ENCODE data around the gene NLGN1.

Gene NLGN1

GRCh38 chr3:173992416-173992815 lies 594.9 kb downstream of the NLGN1 start:
- no peak for DNase-seq (ENCODE audit: low read depth)

- DNase-seq (ENCODE audit: low read depth): peak; percentile 76
Observed at GRCh38 chr3:173993299-173993698, 595.8 kb downstream of the NLGN1 start.

DNA sequence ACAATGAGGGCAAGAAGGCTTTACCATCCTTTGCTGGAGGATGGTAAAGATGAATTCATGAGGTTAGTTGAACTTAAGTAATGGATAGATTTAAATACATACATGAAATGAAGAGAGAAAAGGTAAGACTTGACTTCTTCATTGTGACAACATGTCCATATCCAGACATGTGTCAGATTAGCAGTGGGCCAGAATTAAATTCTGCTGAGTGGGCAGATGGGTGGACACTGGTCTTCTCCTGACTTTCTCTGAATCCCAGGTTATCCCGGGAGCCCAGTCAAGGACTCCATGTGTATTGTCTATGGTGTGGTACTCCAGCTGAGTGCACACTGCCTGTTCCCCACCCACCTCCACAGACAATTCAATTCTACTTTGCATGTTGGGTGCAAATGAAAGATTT lies 603.1 kb downstream of the NLGN1 start:
- no peak for DNase-seq (ENCODE audit: low read depth)

GRCh38 chr3:174002543-174002942 lies 605.0 kb downstream of the NLGN1 start:
- no peak for DNase-seq (ENCODE audit: low read depth)

GRCh38 chr3:174010907-174011306 lies 613.4 kb downstream of the NLGN1 start:
- no peak for DNase-seq (ENCODE audit: low read depth)

GRCh38 chr3:174016186-174016585 lies 618.6 kb downstream of the NLGN1 start:
- DNase-seq (ENCODE audit: low read depth): peak; percentile 48

DNA sequence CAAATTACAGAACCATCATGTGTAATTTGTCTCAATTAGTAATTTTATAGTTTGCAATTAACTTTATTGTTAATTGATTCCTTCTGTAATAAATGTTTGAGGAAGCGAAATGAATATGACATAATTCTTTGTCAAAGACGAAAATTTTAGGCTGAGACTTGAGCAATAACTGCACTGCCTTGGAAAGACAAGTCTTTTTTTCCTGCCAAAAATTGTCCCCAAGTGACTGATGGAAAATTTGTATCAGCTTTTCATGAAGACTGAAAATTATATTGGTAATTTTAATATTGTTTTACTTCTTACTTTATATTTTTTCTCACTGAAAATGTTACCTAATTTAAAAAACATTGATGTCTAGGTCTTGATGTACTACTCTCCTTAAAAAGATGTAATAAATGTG lies 622.6 kb downstream of the NLGN1 start:
- DNase-seq (ENCODE audit: low read depth): no peak

DNA sequence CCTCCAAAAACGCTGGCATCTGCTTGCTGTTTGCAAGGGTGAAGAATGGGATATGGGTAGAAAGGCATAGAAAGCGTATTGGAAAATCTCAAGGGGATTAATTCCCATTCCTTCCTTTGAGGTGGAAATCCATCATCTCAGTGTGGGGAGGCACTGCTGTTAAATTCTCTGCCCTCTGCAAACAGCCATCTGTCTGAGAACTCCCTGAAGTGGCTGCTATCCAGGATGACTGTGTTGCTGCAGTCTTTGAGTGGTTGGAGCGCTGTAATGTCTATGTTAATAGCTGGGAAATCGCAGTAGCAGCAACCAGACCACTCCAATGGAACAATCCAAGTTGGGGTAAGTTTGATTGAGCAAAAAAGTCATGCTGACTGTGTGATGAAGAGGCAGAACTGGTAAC lies 625.9 kb downstream of the NLGN1 start:
- no peak for DNase-seq (ENCODE audit: low read depth)

DNA sequence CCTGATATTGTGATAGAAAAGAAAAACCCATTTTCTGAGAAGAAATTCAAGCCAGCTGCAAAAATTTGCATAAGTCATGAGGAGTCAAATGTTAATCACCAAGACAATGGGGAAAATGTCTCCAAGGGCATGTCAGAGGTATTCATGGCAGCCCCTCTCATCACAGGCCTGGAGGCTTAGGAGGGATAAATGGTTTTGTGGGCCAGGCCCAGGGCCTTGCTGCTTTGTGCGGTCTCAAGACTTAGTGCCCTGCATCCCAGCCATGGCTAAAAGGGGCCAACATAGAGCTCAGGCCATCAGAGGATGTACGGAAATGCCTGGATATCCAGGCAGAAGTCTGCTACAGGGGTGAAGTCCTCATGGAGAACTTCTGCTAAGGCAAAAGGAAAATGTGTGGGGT lies 631.1 kb downstream of the NLGN1 start:
- no peak for DNase-seq (ENCODE audit: low read depth)

- no peak for DNase-seq (ENCODE audit: low read depth)
Observed at GRCh38 chr3:174035328-174035886, 637.9 kb downstream of the NLGN1 start.

- no peak for DNase-seq (ENCODE audit: low read depth)
Observed at GRCh38 chr3:174046311-174046710, 648.8 kb downstream of the NLGN1 start.

DNA sequence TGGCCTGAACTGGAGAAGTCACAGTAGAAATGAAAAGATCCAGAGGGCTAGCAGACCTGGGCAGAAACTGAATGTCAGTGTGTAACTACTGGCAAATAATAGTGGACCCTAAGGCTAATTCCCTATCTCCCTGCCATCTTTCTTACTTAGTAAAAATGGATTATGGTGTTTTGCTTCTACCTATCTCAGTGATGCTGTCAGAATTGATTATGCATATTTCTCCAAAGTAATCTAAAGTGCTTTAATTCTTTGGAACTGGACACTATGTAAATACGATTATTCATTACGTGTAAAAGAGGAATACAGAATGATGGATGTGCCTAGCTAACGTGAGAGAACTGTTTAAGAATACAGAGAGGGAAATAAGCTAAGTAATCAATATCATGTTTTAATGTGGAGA lies 651.9 kb downstream of the NLGN1 start:
- no peak for DNase-seq (ENCODE audit: low read depth)

- DNase-seq (ENCODE audit: low read depth): no peak
Observed at GRCh38 chr3:174051191-174051590, 653.6 kb downstream of the NLGN1 start.

DNA sequence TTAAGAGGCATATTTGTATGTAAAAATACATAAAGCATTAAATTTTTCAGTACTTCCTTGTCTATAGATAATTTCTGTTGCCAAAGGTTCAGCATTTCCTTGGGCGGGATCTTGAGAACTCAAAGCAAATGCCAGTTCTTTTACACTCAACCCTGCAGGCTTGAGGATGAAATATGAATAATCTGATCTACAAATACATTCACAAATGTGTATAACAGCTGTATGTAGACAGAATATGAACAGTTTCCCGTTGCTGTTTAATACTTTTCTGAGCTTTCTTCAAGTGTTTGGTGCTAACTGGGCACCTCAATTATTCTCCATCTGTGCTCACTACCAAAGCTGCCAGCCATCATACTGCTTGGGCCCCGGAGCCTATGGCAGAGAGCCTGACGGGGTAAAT lies 661.3 kb downstream of the NLGN1 start:
- DNase-seq (ENCODE audit: low read depth): no peak

DNA sequence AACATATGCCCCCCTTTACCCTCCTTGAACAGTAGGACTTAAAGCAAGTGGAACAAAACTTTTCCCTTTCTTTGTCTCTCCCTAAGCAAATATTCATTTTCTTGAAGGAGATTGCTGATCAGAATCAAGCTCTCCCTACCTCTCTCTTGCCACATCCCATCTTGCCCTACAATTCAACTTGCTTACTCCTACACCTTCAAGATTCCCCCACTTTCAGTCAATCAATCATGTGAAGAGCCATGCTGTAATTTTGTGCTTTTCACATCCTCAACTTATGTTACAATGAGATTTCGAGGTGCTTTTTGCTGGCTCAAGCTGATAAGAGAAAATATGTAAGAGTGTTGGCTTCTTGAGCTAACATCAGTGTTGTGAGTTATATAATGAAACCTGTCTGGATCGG lies 662.9 kb downstream of the NLGN1 start:
- DNase-seq (ENCODE audit: low read depth): no peak

GRCh38 chr3:174061162-174061561 lies 663.6 kb downstream of the NLGN1 start:
- DNase-seq (ENCODE audit: low read depth): no peak

DNA sequence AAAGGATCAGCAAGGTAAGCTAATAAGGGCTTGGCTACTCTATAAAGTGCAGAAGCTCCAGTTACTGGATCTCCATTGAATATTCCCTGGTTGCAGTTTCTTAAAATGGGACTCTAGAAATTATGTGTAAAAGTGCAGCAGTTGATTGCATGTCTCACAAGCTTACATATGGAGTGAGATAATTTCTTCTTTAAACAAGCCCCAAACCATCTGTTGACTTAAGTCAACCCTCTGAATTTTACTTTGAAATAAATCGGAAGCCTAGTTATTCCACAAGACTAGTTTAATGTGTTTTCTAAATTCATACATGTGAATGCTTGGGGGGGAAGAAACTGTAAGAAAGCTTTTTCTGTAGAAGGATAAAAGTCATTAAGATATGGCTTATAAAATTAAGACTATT lies 664.2 kb downstream of the NLGN1 start:
- no peak for DNase-seq (ENCODE audit: low read depth)

DNA sequence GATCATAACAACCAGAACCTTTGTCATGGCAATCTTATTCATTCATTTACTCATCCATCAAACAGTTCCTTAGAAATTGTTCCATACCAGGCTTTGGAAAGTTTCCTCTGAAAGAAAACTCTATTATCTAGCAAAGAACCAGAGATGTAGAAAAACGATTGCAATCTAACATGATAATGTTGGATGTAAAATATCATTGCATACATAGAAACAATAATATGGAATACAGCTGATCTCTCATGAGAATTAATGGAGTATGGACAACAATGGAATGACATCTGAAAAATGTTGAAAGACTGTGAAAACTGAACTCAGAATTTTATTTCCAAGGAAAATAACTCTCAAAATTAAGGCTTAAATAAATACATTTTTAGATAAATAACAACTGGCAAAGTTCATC lies 665.4 kb downstream of the NLGN1 start:
- DNase-seq (ENCODE audit: low read depth): no peak

- DNase-seq (ENCODE audit: low read depth): no peak
Observed at GRCh38 chr3:174068035-174068434, 670.5 kb downstream of the NLGN1 start.

DNA sequence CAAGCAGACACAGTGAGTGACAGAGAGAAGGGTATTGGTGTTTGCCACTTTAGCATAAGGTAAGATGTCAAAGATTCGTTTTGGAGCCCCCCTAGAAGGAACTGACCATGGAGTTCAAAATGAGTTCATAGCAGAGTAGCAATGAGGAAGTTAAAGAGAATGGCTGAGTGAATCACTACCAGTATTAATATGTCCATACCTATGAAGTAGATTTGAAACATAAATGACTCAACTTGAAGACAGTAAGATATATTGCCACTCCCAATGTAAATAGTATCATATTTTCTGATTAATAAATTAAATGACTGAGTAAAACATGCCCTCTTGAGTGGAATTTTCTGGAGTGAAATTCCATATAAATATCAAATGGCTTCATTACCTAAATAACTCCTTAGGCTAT lies 675.1 kb downstream of the NLGN1 start:
- no peak for DNase-seq (ENCODE audit: low read depth)

GRCh38 chr3:174083706-174084105 lies 686.2 kb downstream of the NLGN1 start:
- no peak for DNase-seq (ENCODE audit: low read depth)

GRCh38 chr3:174089592-174089991 lies 692.0 kb downstream of the NLGN1 start:
- DNase-seq (ENCODE audit: low read depth): no peak

DNA sequence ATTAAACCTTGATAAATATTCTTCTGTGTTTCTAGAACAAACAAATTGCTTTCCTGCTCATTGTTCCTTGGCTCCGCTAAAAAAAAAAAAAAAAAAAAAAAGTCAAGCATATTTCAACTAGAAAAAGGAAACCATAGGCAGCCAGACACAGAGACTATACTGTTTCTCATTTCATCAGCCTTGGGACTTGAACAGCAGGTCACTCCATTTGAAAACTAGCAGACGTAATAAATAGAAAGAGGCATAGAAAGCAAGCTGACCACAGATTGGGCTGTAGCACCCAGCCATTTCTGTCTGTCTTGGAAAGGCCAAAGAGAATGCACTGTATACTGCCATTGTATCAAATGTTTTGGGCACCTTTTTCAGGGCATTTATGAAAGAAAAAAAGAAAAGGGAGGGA lies 697.1 kb downstream of the NLGN1 start:
- DNase-seq (ENCODE audit: low read depth): no peak

DNA sequence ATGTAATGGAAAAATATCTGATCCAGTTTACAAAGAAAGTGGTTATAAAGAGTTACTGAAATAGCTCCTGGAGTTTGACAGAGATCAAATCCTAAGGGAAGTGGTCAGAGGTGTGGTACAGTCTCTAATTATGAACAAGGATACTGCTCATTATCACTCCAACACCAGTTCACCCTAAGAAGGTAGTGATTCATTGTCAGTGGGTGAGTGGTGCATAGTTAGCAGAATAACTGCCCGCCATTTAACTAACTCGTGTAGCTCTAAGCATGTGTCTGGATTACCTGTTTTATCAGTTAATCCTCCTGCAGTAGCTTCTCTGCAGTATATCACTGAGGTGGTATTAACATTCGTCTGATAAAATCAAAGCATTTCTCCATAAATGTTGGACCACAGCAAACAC lies 700.1 kb downstream of the NLGN1 start:
- DNase-seq (ENCODE audit: low read depth): no peak

GRCh38 chr3:174098746-174099145 lies 701.2 kb downstream of the NLGN1 start:
- DNase-seq (ENCODE audit: low read depth): no peak
